GM23248 (cell line): ENCODE data around the gene ARHGAP26.

ENCODE experiments used
- EZH2 ChIP-seq: fragments of 200-600 bp; sonication (generic); IDR thresholded peaks from 2 replicates; pipeline ENCODE4 v1.6.1; 2018; ENCODE audit warnings: antibody characterized with exemption, mild to moderate bottlenecking; ENCODE audit not compliant: insufficient read depth, poor library complexity, severe bottlenecking
- EZH2phosphoT487 ChIP-seq: fragments of 200-600 bp; sonication (generic); IDR thresholded peaks from 2 replicates; pipeline ENCODE4 v1.6.1; 2018; ENCODE audit warnings: antibody characterized with exemption, moderate library complexity, mild to moderate bottlenecking, low read depth; ENCODE audit not compliant: insufficient read depth

- no peak for TF ChIP-seq EZH2
- no peak for TF ChIP-seq EZH2phosphoT487
Measured at GRCh38 chr5:143077453-143078103, 307.4 kb downstream of the ARHGAP26 start.
